Measurements from ENCODE around the gene RARB. TPM values are rescaled to one million over a fixed set of nuclear protein-coding genes. Genes with fewer than 3 reads are reported as not detected.

The RARB gene
- polyA plus RNA-seq, 1 donor (not counting 4 experiments of a cell fraction or from before 2014, with no cell fraction given) = 0.03 TPM

DNA sequence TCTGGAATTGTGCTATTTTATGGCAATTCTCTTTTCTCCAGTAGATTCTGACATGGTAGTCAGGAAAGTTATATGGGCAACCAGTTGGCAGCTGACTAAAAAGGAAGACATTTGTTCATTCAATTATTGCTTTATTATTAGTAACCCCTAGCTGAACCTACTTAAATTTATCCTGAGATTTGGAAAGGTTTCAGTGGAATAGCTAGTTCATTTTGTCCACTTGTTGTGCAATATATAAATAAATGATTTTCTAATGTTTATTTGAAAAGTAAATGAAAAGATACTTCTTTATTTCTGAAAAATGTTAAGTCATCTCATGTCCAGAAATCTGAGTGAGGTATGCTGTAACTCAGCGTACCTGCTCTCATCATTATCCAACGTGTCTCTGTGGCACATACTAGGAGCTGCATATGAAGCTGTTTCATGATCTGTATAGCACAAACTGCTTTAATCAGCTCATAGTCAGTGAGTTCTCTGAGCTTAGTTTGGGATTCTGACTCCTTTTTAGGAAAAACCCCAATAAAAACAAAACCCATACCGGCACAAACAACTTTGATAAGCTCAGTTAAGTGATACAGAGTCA, 35.9 kb downstream of the RARB start:
- Histone ChIP-seq H3K9ac (ENCODE audit: control insufficient read depth, extremely low read depth, insufficient read depth, low read length) (no peak overlapping the region), H2AFZ (ENCODE audit: control insufficient read depth, low read length) (no peak overlapping the region), H3K27me3 (ENCODE audit: control insufficient read depth, extremely low read depth, insufficient read depth, low read length) (no peaks in the 10 kb centered on the region), H3K27ac (ENCODE audit: control insufficient read depth, insufficient read depth, low read length) (no peak overlapping the region), H3K4me1 (ENCODE audit: control insufficient read depth, extremely low read depth, insufficient read depth, low read length) (no peaks in the 10 kb centered on the region), H3K9me1 (ENCODE audit: control insufficient read depth, extremely low read depth, insufficient read depth, low read length) (no peaks in the 10 kb centered on the region), H3K4me3 (ENCODE audit: control insufficient read depth in 2 of 3, extremely low read depth in 1 of 3, insufficient read depth in 2 of 3, low read depth in 1 of 3, low read length in 3 of 3) (no peak overlapping the region), H3K4me2 (ENCODE audit: control insufficient read depth, extremely low read depth, insufficient read depth, low read depth, low read length) (no peak overlapping the region), H4K20me1 (ENCODE audit: control insufficient read depth, extremely low read depth, insufficient read depth, low read length) (no peaks in the 10 kb centered on the region), H3K9me3 (ENCODE audit: control insufficient read depth, low read depth, low read length) (no peaks in the 10 kb centered on the region), H3K79me2 (ENCODE audit: control insufficient read depth, insufficient read depth, low read length) (no peaks in the 10 kb centered on the region), H3K36me3 (ENCODE audit: control insufficient read depth in 2 of 2, extremely low read depth in 1 of 2, insufficient read depth in 2 of 2, low read length in 2 of 2) (no peaks in the 10 kb centered on the region)
- no peak for FAIRE-seq
- no peak for TF ChIP-seq EZH2 (IDR thresholded peaks at IDR 0.05; ENCODE audit: low read length)
- TF ChIP-seq CTCF (optimal IDR thresholded peaks at IDR 0.05 in 1 of 3, IDR thresholded peaks at IDR 0.05 in 1 of 3, conservative IDR thresholded peaks at IDR 0.05 in 1 of 3; ENCODE audit: extremely low read depth in 1 of 3, insufficient read depth in 2 of 3, low read length in 3 of 3) = no peak
- dilution Hi-C loops (cut with MboI; ENCODE audit: extremely low pct_ligation_motif_present, low sequenced_read_pairs) = no loop called here
- no peak for DNase-seq (ENCODE audit: low read depth, low spot score)

DNA sequence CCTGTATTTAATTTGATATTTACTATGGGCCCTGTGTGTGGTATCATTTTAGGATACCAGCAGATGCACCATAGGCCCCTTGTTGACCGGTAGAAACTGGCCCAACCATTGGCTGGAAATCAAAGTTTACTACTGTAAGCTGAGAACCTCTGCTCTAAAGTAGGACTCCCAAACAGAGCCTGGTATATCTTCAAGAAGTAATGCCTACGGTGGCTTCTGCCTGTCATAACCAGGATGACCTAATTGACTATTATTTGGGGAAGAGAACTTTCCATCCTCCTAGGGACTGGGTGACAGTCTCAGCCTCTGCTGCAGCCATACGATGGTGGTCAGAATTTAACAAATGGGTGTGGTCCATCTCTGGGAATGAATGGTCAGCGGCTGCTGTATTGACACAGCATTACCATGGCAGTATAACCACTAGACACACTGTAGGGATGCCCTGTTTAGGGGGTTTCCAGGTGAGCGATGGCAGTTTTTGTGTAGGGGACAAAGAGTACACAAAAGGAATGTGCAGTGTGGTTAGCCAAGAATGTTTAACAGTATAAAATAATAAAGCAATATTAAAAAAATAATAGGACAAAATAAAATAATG, 37.3 kb downstream of the RARB start:
- H3K36me3 ChIP-seq (ENCODE audit: control insufficient read depth in 2 of 2, extremely low read depth in 1 of 2, insufficient read depth in 2 of 2, low read length in 2 of 2) = no peaks in the 10 kb centered on the region
- H3K9me1 ChIP-seq (ENCODE audit: control insufficient read depth, extremely low read depth, insufficient read depth, low read length) = no peaks in the 10 kb centered on the region
- no peaks in the 10 kb centered on the region for H3K79me2 ChIP-seq (ENCODE audit: control insufficient read depth, insufficient read depth, low read length)
- no peak overlapping the region for H3K4me3 ChIP-seq (ENCODE audit: control insufficient read depth in 2 of 3, extremely low read depth in 1 of 3, insufficient read depth in 2 of 3, low read depth in 1 of 3, low read length in 3 of 3)
- H3K27me3 ChIP-seq (ENCODE audit: control insufficient read depth, extremely low read depth, insufficient read depth, low read length) = no peaks in the 10 kb centered on the region
- H4K20me1 ChIP-seq (ENCODE audit: control insufficient read depth, extremely low read depth, insufficient read depth, low read length) = no peaks in the 10 kb centered on the region
- dilution Hi-C loops (cut with MboI; ENCODE audit: extremely low pct_ligation_motif_present, low sequenced_read_pairs) = no loop called here
- no peak overlapping the region for H3K9ac ChIP-seq (ENCODE audit: control insufficient read depth, extremely low read depth, insufficient read depth, low read length)
- no peak overlapping the region for H3K4me2 ChIP-seq (ENCODE audit: control insufficient read depth, extremely low read depth, insufficient read depth, low read depth, low read length)
- H3K9me3 ChIP-seq (ENCODE audit: control insufficient read depth, low read depth, low read length) = no peaks in the 10 kb centered on the region
- H3K27ac ChIP-seq (ENCODE audit: control insufficient read depth, insufficient read depth, low read length) = no peak overlapping the region
- no peak for DNase-seq (ENCODE audit: low read depth, low spot score)
- TF ChIP-seq EZH2 (IDR thresholded peaks at IDR 0.05; ENCODE audit: low read length) (no peak), CTCF (optimal IDR thresholded peaks at IDR 0.05 in 1 of 3, IDR thresholded peaks at IDR 0.05 in 1 of 3, conservative IDR thresholded peaks at IDR 0.05 in 1 of 3; ENCODE audit: extremely low read depth in 1 of 3, insufficient read depth in 2 of 3, low read length in 3 of 3) (no peak)
- H3K4me1 ChIP-seq (ENCODE audit: control insufficient read depth, extremely low read depth, insufficient read depth, low read length) = no peaks in the 10 kb centered on the region
- no peak for FAIRE-seq
- H2AFZ ChIP-seq (ENCODE audit: control insufficient read depth, low read length) = no peak overlapping the region
